Fibroblast of lung (primary cell): ENCODE results near the gene DNMBP.

Experiments
- CTCF ChIP-seq, 2 donors: IDR thresholded peaks in 1 of 2; conservative IDR thresholded peaks in 1 of 2; 1 replicate in 1 of 2; 2 replicates in 1 of 2; pipeline ENCODE4 v1.5.1; 2011 to 2012; ENCODE audit warnings: low read length in 2 of 2, control low read depth in 1 of 2, inconsistent platforms in 1 of 2, low read depth in 1 of 2, mild to moderate bottlenecking in 1 of 2
- EZH2 ChIP-seq: IDR thresholded peaks from 2 replicates; pipeline ENCODE4 v1.5.1; 2012; ENCODE audit warnings: low read length, control low read depth, mild to moderate bottlenecking; ENCODE audit errors: missing control alignments

GRCh38 chr10:99872367-99873162 is 137.2 kb downstream of the DNMBP start:
- TF ChIP-seq CTCF (conservative IDR thresholded peaks at IDR 0.05 in 1 of 2, IDR thresholded peaks at IDR 0.05 in 1 of 2; ENCODE audit: low read depth in 1 of 2, low read length in 2 of 2): no peak
- no peak for TF ChIP-seq EZH2
